Astrocyte (in vitro differentiated cells and primary cell): ENCODE results near the gene SYF2.

Source experiments
- EZH2 ChIP-seq: IDR thresholded peaks from 2 replicates; pipeline ENCODE4 v1.6.1; 2012; ENCODE audit warnings: mild to moderate bottlenecking, low read length, inconsistent platforms; ENCODE audit not compliant: insufficient read depth
- TF ChIP-seq, protein P1 (sequence below): IDR thresholded peaks from 2 replicates; pipeline ENCODE4 v1.5.1; 2011; ENCODE audit warnings: low read depth, mild to moderate bottlenecking, inconsistent platforms, low read length, moderate library complexity; ENCODE audit not compliant: insufficient read depth

DNA sequence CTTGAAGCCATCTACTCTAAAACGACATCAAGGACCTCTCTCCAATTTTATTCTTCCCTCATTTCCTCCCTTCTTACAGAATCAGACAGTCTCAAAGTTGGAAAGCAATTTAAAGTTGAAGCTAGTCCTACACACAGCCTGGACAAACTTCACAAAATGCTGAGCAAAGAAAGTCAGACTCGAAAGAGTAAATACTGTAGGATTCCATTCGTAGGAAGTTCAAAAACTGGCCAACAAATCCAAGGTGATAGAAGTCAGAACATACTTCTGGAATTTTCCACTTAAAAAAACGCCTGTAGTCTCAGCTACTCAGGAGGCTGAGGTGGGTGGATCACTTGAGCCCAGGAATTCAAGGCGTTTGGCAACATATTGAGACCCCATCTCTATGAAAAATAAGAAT is 19.6 kb downstream of the SYF2 start:
- TF ChIP-seq, protein P1, sequence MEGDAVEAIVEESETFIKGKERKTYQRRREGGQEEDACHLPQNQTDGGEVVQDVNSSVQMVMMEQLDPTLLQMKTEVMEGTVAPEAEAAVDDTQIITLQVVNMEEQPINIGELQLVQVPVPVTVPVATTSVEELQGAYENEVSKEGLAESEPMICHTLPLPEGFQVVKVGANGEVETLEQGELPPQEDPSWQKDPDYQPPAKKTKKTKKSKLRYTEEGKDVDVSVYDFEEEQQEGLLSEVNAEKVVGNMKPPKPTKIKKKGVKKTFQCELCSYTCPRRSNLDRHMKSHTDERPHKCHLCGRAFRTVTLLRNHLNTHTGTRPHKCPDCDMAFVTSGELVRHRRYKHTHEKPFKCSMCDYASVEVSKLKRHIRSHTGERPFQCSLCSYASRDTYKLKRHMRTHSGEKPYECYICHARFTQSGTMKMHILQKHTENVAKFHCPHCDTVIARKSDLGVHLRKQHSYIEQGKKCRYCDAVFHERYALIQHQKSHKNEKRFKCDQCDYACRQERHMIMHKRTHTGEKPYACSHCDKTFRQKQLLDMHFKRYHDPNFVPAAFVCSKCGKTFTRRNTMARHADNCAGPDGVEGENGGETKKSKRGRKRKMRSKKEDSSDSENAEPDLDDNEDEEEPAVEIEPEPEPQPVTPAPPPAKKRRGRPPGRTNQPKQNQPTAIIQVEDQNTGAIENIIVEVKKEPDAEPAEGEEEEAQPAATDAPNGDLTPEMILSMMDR: no peak
- TF ChIP-seq EZH2: no peak
